Right lobe of liver (tissue), 4 donors: ENCODE measurements around the gene WWP2.

Experiments
- CTCF ChIP-seq, 4 donors: fragments of 200-600 bp in 3 of 4; fragments of 450-650 bp in 1 of 4; IDR thresholded peaks; one replicate each; pipeline versions ENCODE4 v1.5.1 to v1.8.0; 2016 to 2022; ENCODE audit warnings: antibody characterized with exemption in 4 of 4, mild to moderate bottlenecking in 2 of 4
- POLR2A ChIP-seq: fragments of 450-650 bp; IDR thresholded peaks from one replicate; pipeline ENCODE4 v1.6.1; 2017; ENCODE audit warnings: antibody characterized with exemption, mild to moderate bottlenecking
- donor health status: DM: no; HTN: no; CAD: no.
- donor health status: DM: no; HTN: no; CAD: no.
- donor health status: DM: no; HTN: yes; CAD: no.

GRCh38 chr16:69880640-69881133 lies 118.6 kb downstream of the WWP2 start:
- TF ChIP-seq CTCF (IDR thresholded peaks at IDR 0.05) (no peak), POLR2A (no peak)
